ENCODE measurements around the gene ATF7. TPM values are rescaled to one million over a fixed set of nuclear protein-coding genes. Genes with fewer than 3 reads are reported as not detected.

Gene ATF7
- total and polyA plus RNA-seq, 2 of the 4 experiments (the other 2 are of a cell fraction), result 7.0 to 16.3 TPM

DNA sequence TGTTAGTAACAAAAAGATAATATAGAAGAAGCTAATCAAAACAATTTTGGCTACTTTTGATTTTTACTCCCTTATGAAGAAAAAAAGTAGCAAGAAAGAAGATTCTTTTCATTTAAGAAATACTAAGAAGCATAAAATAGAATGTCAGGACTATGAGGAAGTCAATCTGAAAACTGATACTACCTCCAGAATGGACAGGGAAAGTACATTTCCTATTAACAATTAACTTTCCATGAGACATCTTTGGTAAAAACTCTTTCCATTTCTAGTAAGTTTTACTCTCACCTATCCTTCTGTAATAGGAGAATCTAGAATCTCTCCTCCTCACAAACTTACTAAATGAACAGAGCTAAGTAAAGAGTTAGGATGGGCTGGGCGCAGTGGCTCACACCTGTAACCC, 67.6 kb downstream of the ATF7 start:
- H3K9me3 ChIP-seq (ENCODE audit: control insufficient read depth, insufficient read depth, low read length), result no peaks in the 10 kb centered on the region
- no CpG with 5 or more reads among the region's 1 CpG for WGBS, 2 experiments (ENCODE audit: extremely low coverage in 2 of 2, insufficient read length in 1 of 2)
- H3K4ac ChIP-seq (ENCODE audit: low read depth, low read length), result no peak overlapping the region
- no peak overlapping the region for H4K8ac ChIP-seq (ENCODE audit: low read depth in 2 of 2, low read length in 2 of 2)
- H2AK9ac ChIP-seq (replicated peaks; ENCODE audit: low read depth, low read length, poor library complexity), result no peak overlapping the region
- no peak overlapping the region for H2AK5ac ChIP-seq (ENCODE audit: low read depth, low read length)
- no peak overlapping the region for H3K4me3 ChIP-seq (ENCODE audit: insufficient read depth, low read depth, low read length)
- no peak overlapping the region for H4K91ac ChIP-seq (ENCODE audit: insufficient read depth, low read depth, low read length)
- H2BK15ac ChIP-seq (ENCODE audit: low read depth, low read length), result no peak overlapping the region
- DNase-seq, result no peak
- H4K5ac ChIP-seq (ENCODE audit: low read depth, low read length), result no peak overlapping the region
- no peak for TF ChIP-seq USF2 (IDR thresholded peaks at IDR 0.05; ENCODE audit: low read depth, low read length)
- TF ChIP-seq MAZ (IDR thresholded peaks at IDR 0.05; ENCODE audit: borderline replicate concordance, low read depth, low read length), result no peak
- no peak for TF ChIP-seq CHD1 (IDR thresholded peaks at IDR 0.05; ENCODE audit: low read depth, low read length)
- no peak for TF ChIP-seq BHLHE40 (IDR thresholded peaks at IDR 0.05; ENCODE audit: low read depth, low read length)
- TF ChIP-seq NFE2L2 (IDR thresholded peaks at IDR 0.05; ENCODE audit: low read depth, low read length), result no peak
- no peak for TF ChIP-seq RCOR1 (IDR thresholded peaks at IDR 0.05; ENCODE audit: insufficient replicate concordance, low read length)
- no peak for TF ChIP-seq RFX5 (IDR thresholded peaks at IDR 0.05; ENCODE audit: low read depth, low read length)
- TF ChIP-seq POLR2A (IDR thresholded peaks at IDR 0.05; ENCODE audit: low read depth, low read length), result no peak
- no peak for TF ChIP-seq FOS (IDR thresholded peaks at IDR 0.05; ENCODE audit: low read depth, low read length)
- no peak for TF ChIP-seq RAD21 (IDR thresholded peaks at IDR 0.05; ENCODE audit: low read length)
- no peak for TF ChIP-seq MXI1 (IDR thresholded peaks at IDR 0.05; ENCODE audit: borderline replicate concordance, low read depth, low read length)
- TF ChIP-seq, protein P1, sequence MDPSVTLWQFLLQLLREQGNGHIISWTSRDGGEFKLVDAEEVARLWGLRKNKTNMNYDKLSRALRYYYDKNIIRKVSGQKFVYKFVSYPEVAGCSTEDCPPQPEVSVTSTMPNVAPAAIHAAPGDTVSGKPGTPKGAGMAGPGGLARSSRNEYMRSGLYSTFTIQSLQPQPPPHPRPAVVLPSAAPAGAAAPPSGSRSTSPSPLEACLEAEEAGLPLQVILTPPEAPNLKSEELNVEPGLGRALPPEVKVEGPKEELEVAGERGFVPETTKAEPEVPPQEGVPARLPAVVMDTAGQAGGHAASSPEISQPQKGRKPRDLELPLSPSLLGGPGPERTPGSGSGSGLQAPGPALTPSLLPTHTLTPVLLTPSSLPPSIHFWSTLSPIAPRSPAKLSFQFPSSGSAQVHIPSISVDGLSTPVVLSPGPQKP (IDR thresholded peaks at IDR 0.05; ENCODE audit: borderline replicate concordance, low read depth, low read length), result no peak
- TF ChIP-seq SMC3 (IDR thresholded peaks at IDR 0.05; ENCODE audit: low read depth, low read length), result no peak
- H3K79me1 ChIP-seq (ENCODE audit: low read depth in 1 of 2, low read length in 2 of 2), result peaks cover 8 to 22% of the 10 kb centered on the region in 2 experiments
- no peak overlapping the region for H3K56ac ChIP-seq (ENCODE audit: extremely low read depth, insufficient read depth, low read length)
- no peak overlapping the region for H3K23ac ChIP-seq (ENCODE audit: low read depth, low read length)
- no peak overlapping the region for H3K9ac ChIP-seq (ENCODE audit: low read depth, low read length)
- dilution Hi-C loops (cut with HindIII; ENCODE audit: low sequenced_read_pairs, unreplicated experiment), result no loop called here
- BruUV-seq (replicated peaks), result no TSS peak
- H3K9me1 ChIP-seq (ENCODE audit: insufficient read depth, low read length), result no peaks in the 10 kb centered on the region; the same call in 1 of the 2 replicates
- no peaks in the 10 kb centered on the region for H3K27me3 ChIP-seq (ENCODE audit: control insufficient read depth, insufficient read depth, low read length)
- no peak overlapping the region for H2BK120ac ChIP-seq (ENCODE audit: low read depth, low read length)
- POLR2A ChIA-PET (ENCODE audit: unreplicated experiment), result no interaction called here
- peaks cover 6% of the 10 kb centered on the region; the same call in 1 of the 2 replicates for H3K4me1 ChIP-seq (ENCODE audit: control insufficient read depth, insufficient read depth, low read length)
- no peak overlapping the region for H3K14ac ChIP-seq (replicated peaks; ENCODE audit: low read depth, low read length)
- H3K18ac ChIP-seq (ENCODE audit: low read depth, low read length), result no peak overlapping the region
- peaks cover 47% of the 10 kb centered on the region; the same call in 1 of the 2 replicates for H4K20me1 ChIP-seq (ENCODE audit: insufficient read depth, low read length)
- no peak overlapping the region for H2BK20ac ChIP-seq (ENCODE audit: low read depth, low read length)
- no peak for ATAC-seq (ENCODE audit: low read depth)
- no peak overlapping the region for H2AFZ ChIP-seq (replicated peaks; ENCODE audit: low read length, poor library complexity)
- no peak overlapping the region for H3K4me2 ChIP-seq (ENCODE audit: low read depth, low read length)
- H2BK5ac ChIP-seq (ENCODE audit: low read depth, low read length, poor library complexity, severe bottlenecking), result no peak overlapping the region
- H3K36me3 ChIP-seq (ENCODE audit: control insufficient read depth, insufficient read depth, low read length), result no peaks in the 10 kb centered on the region
- intact Hi-C loops (cut with micrococcal nuclease), result no loop called here
- no peak overlapping the region for H3K27ac ChIP-seq (ENCODE audit: insufficient read depth, low read length)
- CTCF ChIA-PET, result interaction anchor here (0.5 kb wide), 1 partner anchor 474 kb away, joined by 3 read pairs; no protein-coding TSS in a partner anchor
- in situ Hi-C loops (cut with MboI; ENCODE audit: low sequenced_read_pairs), result no loop called here

Data from IMR-90 (cell line).